K562 (cell line): ENCODE measurements around the gene CHST13. TPM values are rescaled to one million over a fixed set of nuclear protein-coding genes. Genes with fewer than 3 reads are reported as not detected.

Experiments
- ATAC-seq: fragments of 200-7000 bp; cut with Tn5 transposase; 3 replicates; pipeline ENCODE4 v1.9.1; 2020; ENCODE audit warnings: moderate library complexity
- BruUV-seq: library from RNA; stranded (reverse); fragments of 400-500 nt; replicated peaks from 2 replicates; lab custom pipeline; 2021; lab: Mats Ljungman, UMichigan
- CTCF ChIA-PET: fragments of 300-600 bp; formaldehyde crosslinking; extraction: SDS; loops from one replicate; lab custom pipeline; 2021; ENCODE audit warnings: low intra/inter-chr PET ratio; lab: Yijun Ruan, JAX
- POLR2A ChIA-PET: fragments of 300-600, 350-650 bp; sonication (Branson Sonifier 250); formaldehyde crosslinking; extraction: SDS; loops from one replicate; lab custom pipeline; 2021; ENCODE audit warnings: antibody characterized with exemption, inconsistent platforms; lab: Yijun Ruan, JAX
- DNase-seq, 4 experiments: peaks; one replicate each; pipeline versions ENCODE4 v3.0.0 to v3.0.0-alpha.2; 2011 to 2018; ENCODE audit warnings: low spot score in 3 of 4, mixed read lengths in 3 of 4; ENCODE audit errors: extremely low read depth in 1 of 4
- FAIRE-seq: peaks from 2 replicates; lab custom pipeline; 2011; peaks lifted over from hg19 to GRCh38; lab: Jason Lieb, UNC
- H2AFZ ChIP-seq: 2 replicates; pipeline ENCODE4 v1.6.0; 2011; ENCODE audit warnings: low read depth, low read length, control low read depth, inconsistent platforms
- H3K27ac ChIP-seq: fragments of 200-600 bp; 3 replicates; pipeline ENCODE4 v1.8.0; 2011; ENCODE audit warnings: low read depth, mild to moderate bottlenecking, control low read depth, inconsistent platforms, low read length, moderate library complexity, mixed read lengths; ENCODE audit errors: extremely low read depth
- H3K27me3 ChIP-seq, 2 experiments: fragments of 300-600 bp in 1 of 2; 2 replicates in 1 of 2; 3 replicates in 1 of 2; pipeline versions ENCODE4 v1.6.0 to v1.8.0; 2011; ENCODE audit warnings: inconsistent platforms in 2 of 2, low read length in 2 of 2, mild to moderate bottlenecking in 1 of 2, mixed read lengths in 1 of 2, moderate library complexity in 1 of 2; ENCODE audit not compliant: control insufficient read depth in 2 of 2, insufficient read depth in 2 of 2
- H3K36me3 ChIP-seq: fragments of 300-600 bp; 3 replicates; pipeline ENCODE4 v1.8.0; 2011; ENCODE audit warnings: mild to moderate bottlenecking, low read length, inconsistent platforms; ENCODE audit not compliant: control insufficient read depth, insufficient read depth
- H3K4me1 ChIP-seq, 2 experiments: fragments of 200-600 bp in 1 of 2; replicated peaks in 1 of 2; 2 replicates in 1 of 2; 3 replicates in 1 of 2; pipeline versions ENCODE4 v1.5.1 to v1.8.0; 2011; ENCODE audit warnings: inconsistent platforms in 2 of 2, low read length in 2 of 2, mild to moderate bottlenecking in 1 of 2, mixed read lengths in 1 of 2, moderate library complexity in 1 of 2; ENCODE audit not compliant: control insufficient read depth in 2 of 2, insufficient read depth in 2 of 2
- H3K4me2 ChIP-seq: 2 replicates; pipeline ENCODE4 v1.6.1; 2011; ENCODE audit warnings: low read length, control low read depth, inconsistent platforms, mixed read lengths; ENCODE audit not compliant: insufficient read depth
- H3K4me3 ChIP-seq: fragments of 200-600 bp; sonication (generic), shearing (Covaris generic); 2 replicates; pipeline ENCODE4 v1.5.1; 2016; ENCODE audit warnings: control low read depth, inconsistent platforms
- H3K79me2 ChIP-seq: fragments of 200-600 bp; 3 replicates; pipeline ENCODE4 v1.8.0; 2011; ENCODE audit warnings: low read length, inconsistent platforms; ENCODE audit not compliant: control insufficient read depth, insufficient read depth
- H3K9ac ChIP-seq, 2 experiments: 2 replicates each; pipeline versions ENCODE4 v1.6.0 to v1.6.1; 2011; ENCODE audit warnings: low read depth in 2 of 2, low read length in 2 of 2, control low read depth in 1 of 2, inconsistent platforms in 1 of 2, mild to moderate bottlenecking in 1 of 2, mixed read lengths in 1 of 2; ENCODE audit not compliant: insufficient read depth in 1 of 2
- H3K9me1 ChIP-seq: one replicate; pipeline ENCODE4 v1.6.0; 2011; ENCODE audit warnings: inconsistent platforms, mild to moderate bottlenecking, low read length, moderate library complexity; ENCODE audit not compliant: control insufficient read depth, insufficient read depth
- H3K9me3 ChIP-seq: replicated peaks from 2 replicates; pipeline ENCODE4 v1.5.1; 2011; ENCODE audit warnings: low read depth, low read length, inconsistent platforms; ENCODE audit not compliant: control insufficient read depth, insufficient read depth
- H4K20me1 ChIP-seq: replicated peaks from 2 replicates; pipeline ENCODE4 v1.6.1; 2011; ENCODE audit warnings: low read length, inconsistent platforms, mixed read lengths; ENCODE audit not compliant: control insufficient read depth, insufficient read depth
- CBX5 ChIP-seq: IDR thresholded peaks from 2 replicates; pipeline ENCODE4 v1.6.1; 2014; ENCODE audit warnings: low read depth, borderline replicate concordance
- DACH1 ChIP-seq: fragments of 450-650 bp; IDR thresholded peaks from 2 replicates; pipeline ENCODE4 v1.6.1; 2018; ENCODE audit not compliant: partially characterized antibody
- HNRNPLL ChIP-seq: fragments of 200-400 bp; formaldehyde crosslinking; IDR thresholded peaks from 2 replicates; pipeline ENCODE4 v1.6.1; 2017; ENCODE audit warnings: low read length, low read depth, mild to moderate bottlenecking; ENCODE audit not compliant: poor library complexity, severe bottlenecking
- NCOA1 ChIP-seq: fragments of 450-650 bp; IDR thresholded peaks from 2 replicates; pipeline ENCODE4 v1.6.1; 2016; ENCODE audit warnings: low read depth
- NR0B1 ChIP-seq: fragments of 450-650 bp; IDR thresholded peaks from one replicate; pipeline ENCODE4 v1.6.1; 2018; ENCODE audit warnings: mild to moderate bottlenecking, moderate library complexity; ENCODE audit not compliant: partially characterized antibody
- RBM15 ChIP-seq: fragments of 200-400 bp; formaldehyde crosslinking; IDR thresholded peaks from 2 replicates; pipeline ENCODE4 v1.6.1; 2018; ENCODE audit warnings: mild to moderate bottlenecking, low read length, moderate library complexity; ENCODE audit not compliant: insufficient read depth
- SIN3A ChIP-seq, 2 experiments: fragments of 150-350 bp in 1 of 2; IDR thresholded peaks; 2 replicates each; pipeline ENCODE4 v1.6.1; 2011 to 2016; ENCODE audit warnings: borderline replicate concordance in 2 of 2, low read depth in 2 of 2, low read length in 2 of 2, mild to moderate bottlenecking in 2 of 2, moderate library complexity in 2 of 2; ENCODE audit not compliant: control insufficient read depth in 1 of 2
- SRSF7 ChIP-seq: fragments of 200-400 bp; formaldehyde crosslinking; optimal IDR thresholded peaks from 2 replicates; pipeline ENCODE3; 2017; ENCODE audit warnings: mild to moderate bottlenecking, low read depth, low read length
- XRCC3 ChIP-seq: fragments of 450-650 bp; IDR thresholded peaks from 2 replicates; pipeline ENCODE4 v1.6.1; 2017; ENCODE audit warnings: mild to moderate bottlenecking, moderate library complexity
- XRCC4 ChIP-seq: IDR thresholded peaks from one replicate; pipeline ENCODE4 v1.6.1; 2011; ENCODE audit not compliant: insufficient read depth, insufficient read length; ENCODE audit errors: extremely low read depth
- ZBTB12 ChIP-seq: fragments of 250-450 bp; sonication (Bioruptor Pico); IDR thresholded peaks from 2 replicates; pipeline ENCODE4 v1.4.0; 2020
- ZNF239 ChIP-seq: fragments of 250-450 bp; sonication (Bioruptor Pico); IDR thresholded peaks from 2 replicates; pipeline ENCODE4 v1.4.0; 2020; ENCODE audit warnings: mild to moderate bottlenecking
- ZNF311 ChIP-seq: fragments of 250-450 bp; sonication (Bioruptor Pico); IDR thresholded peaks from 2 replicates; pipeline ENCODE4 v1.4.0; 2020; ENCODE audit warnings: mild to moderate bottlenecking, moderate library complexity
- WGBS: fragments of 100-300 bp; shearing (Covaris generic); methylation state at CpG from one replicate; pipeline ENCODE4 v1.1.6; 2016; ENCODE audit warnings: low coverage, mixed read lengths; ENCODE audit not compliant: insufficient coverage; ENCODE audit errors: missing lambda C conversion rate; 5-methylcytosine and 5-hydroxymethylcytosine counted together
- in situ Hi-C: fragments of 300-500 bp; cut with MboI; formaldehyde crosslinking; loops from 4 replicates; pipeline ENCODE4 v1.15.0; 2018; ENCODE audit warnings: inconsistent platforms, mixed read lengths
- intact Hi-C: fragments of 100-400 bp; cut with micrococcal nuclease; formaldehyde crosslinking; loops from 2 replicates; pipeline ENCODE4 v1.14.2; 2022
- polyA plus RNA-seq, 8 experiments: library from polyadenylated mRNA; depleted of rRNA in 4 of 8; stranded (reverse) in 5 of 8; unstranded in 3 of 8; fragments of >200 nt; fragmentation: Nextera tagmentation in 2 of 8; fragmentation: Illumina TruSeq in 1 of 8; extraction: Ambion mirVana in 2 of 8; extraction: Trizol in 1 of 8; gene quantifications; 2 replicates each; pipeline versions ENCODE4 v1.2.1 to v1.2.3, GENCODE V29; 2011 to 2014; ENCODE audit warnings: inconsistent platforms in 1 of 8, missing spikeins in 1 of 8
- total RNA-seq, 7 experiments: library from RNA; depleted of rRNA in 6 of 7; stranded (reverse); fragments of >200 nt in 6 of 7; fragmentation: Illumina TruSeq in 2 of 7; extraction: Trizol in 2 of 7; gene quantifications; 2 replicates each; pipeline versions ENCODE4 v1.2.1 to v1.2.3, GENCODE V29; 2011 to 2021; ENCODE audit warnings: low replicate concordance in 1 of 7
- TF ChIP-seq, protein P1 (sequence below): sonication (generic); formaldehyde crosslinking; IDR thresholded peaks from 2 replicates; pipeline ENCODE4 v1.8.0; 2023; ENCODE audit warnings: mild to moderate bottlenecking, missing genetic modification reagents

CHST13 gene
- total and polyA plus RNA-seq, 9 of the 15 experiments (the other 6 are each of a cell fraction or from before 2014, with no cell fraction given): not detected

DNA sequence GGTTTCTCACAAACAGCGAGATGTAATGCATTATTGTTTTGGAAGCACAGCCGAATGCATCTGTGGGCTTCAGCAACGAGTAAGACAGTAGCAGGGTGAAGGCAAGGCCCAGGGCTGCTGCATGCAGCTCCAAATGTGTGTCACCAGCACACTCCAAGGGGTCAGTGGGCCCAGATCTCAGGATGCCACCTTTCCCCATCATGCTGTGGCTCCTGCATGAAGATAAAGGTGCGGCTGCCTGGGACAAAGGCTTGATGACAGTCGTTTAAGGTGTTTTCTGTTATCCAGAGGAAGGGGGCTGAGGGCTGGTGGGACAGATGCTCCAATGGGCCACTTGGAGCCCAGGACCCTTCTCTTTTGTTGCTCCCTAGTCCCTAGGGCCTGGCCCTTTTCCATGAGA lies 21.6 kb downstream of the CHST13 start (continued):
- TF ChIP-seq HNRNPLL (no peak), ZNF239 (no peak), RBM15 (no peak)

GRCh38 chr3:126546013-126546412 lies 22.1 kb downstream of the CHST13 start:
- H3K79me2 ChIP-seq: no peaks in the 10 kb centered on the region
- no TSS peak for BruUV-seq
- ChIA-PET CTCF (no interaction called here), POLR2A (interaction anchor here (0.8 kb wide), 1 partner anchor 9 kb away, joined by 5 read pairs; no protein-coding TSS in a partner anchor)
- no peaks in the 10 kb centered on the region for H3K9me1 ChIP-seq
- no peaks in the 10 kb centered on the region for H4K20me1 ChIP-seq
- peaks cover 0 to 33% of the 10 kb centered on the region in 2 experiments; a peak in 3 of 5 replicates for H3K27me3 ChIP-seq
- no peak for ATAC-seq
- no peaks in the 10 kb centered on the region for H3K36me3 ChIP-seq
- no peaks in the 10 kb centered on the region for H3K9me3 ChIP-seq
- no peak for DNase-seq
- TF ChIP-seq XRCC4 (no peak), DACH1 (no peak), NCOA1 (no peak), SRSF7 (no peak), ZNF311 (CRISPR knock-in tag) (no peak), CBX5 (no peak), ZBTB12 (CRISPR knock-in tag) (no peak), XRCC3 (no peak), NR0B1 (no peak), SIN3A (IDR thresholded peaks at IDR 0.05; ENCODE audit: borderline replicate concordance in 2 of 2, control insufficient read depth in 1 of 2, low read depth in 2 of 2, low read length in 2 of 2) (no peak)
- TF ChIP-seq, protein P1, sequence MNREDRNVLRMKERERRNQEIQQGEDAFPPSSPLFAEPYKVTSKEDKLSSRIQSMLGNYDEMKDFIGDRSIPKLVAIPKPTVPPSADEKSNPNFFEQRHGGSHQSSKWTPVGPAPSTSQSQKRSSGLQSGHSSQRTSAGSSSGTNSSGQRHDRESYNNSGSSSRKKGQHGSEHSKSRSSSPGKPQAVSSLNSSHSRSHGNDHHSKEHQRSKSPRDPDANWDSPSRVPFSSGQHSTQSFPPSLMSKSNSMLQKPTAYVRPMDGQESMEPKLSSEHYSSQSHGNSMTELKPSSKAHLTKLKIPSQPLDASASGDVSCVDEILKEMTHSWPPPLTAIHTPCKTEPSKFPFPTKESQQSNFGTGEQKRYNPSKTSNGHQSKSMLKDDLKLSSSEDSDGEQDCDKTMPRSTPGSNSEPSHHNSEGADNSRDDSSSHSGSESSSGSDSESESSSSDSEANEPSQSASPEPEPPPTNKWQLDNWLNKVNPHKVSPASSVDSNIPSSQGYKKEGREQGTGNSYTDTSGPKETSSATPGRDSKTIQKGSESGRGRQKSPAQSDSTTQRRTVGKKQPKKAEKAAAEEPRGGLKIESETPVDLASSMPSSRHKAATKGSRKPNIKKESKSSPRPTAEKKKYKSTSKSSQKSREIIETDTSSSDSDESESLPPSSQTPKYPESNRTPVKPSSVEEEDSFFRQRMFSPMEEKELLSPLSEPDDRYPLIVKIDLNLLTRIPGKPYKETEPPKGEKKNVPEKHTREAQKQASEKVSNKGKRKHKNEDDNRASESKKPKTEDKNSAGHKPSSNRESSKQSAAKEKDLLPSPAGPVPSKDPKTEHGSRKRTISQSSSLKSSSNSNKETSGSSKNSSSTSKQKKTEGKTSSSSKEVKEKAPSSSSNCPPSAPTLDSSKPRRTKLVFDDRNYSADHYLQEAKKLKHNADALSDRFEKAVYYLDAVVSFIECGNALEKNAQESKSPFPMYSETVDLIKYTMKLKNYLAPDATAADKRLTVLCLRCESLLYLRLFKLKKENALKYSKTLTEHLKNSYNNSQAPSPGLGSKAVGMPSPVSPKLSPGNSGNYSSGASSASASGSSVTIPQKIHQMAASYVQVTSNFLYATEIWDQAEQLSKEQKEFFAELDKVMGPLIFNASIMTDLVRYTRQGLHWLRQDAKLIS (CRISPR knock-in tag): no peak
- H3K4me2 ChIP-seq: no peak overlapping the region
- in situ Hi-C loops: no loop called here
- no peak for FAIRE-seq
- peaks cover 3 to 9% of the 10 kb centered on the region in 2 experiments for H3K4me1 ChIP-seq
- intact Hi-C loops: no loop called here
- no peak overlapping the region for H3K4me3 ChIP-seq
- H3K9ac ChIP-seq: no peak overlapping the region
- H2AFZ ChIP-seq: no peak overlapping the region
- WGBS: 7% methylated on average over 6 of the region's 6 CpGs
- H3K27ac ChIP-seq: no peak overlapping the region
